ENCODE results near the gene CLN6. TPM values are rescaled to one million over a fixed set of nuclear protein-coding genes. Genes with fewer than 3 reads are reported as not detected.

Gene CLN6
- total RNA-seq, 1 experiment from 2014 or later, result 85.7 TPM

GRCh38 chr15:68157074-68157473, 72.5 kb downstream of the CLN6 start:
- H3K9me3 Mint-ChIP-seq (ENCODE audit: low read depth, unreplicated experiment), result no peaks in the 10 kb centered on the region
- H3K27me3 Mint-ChIP-seq (ENCODE audit: unreplicated experiment), result no peaks in the 10 kb centered on the region
- TF ChIP-seq CTCF (IDR thresholded peaks at IDR 0.05; ENCODE audit: unreplicated experiment), result no peak
- no peaks in the 10 kb centered on the region for H3K4me1 Mint-ChIP-seq (ENCODE audit: low read depth, unreplicated experiment)
- BruUV-seq (replicated peaks), result no TSS peak
- no peak overlapping the region for H3K4me3 Mint-ChIP-seq (ENCODE audit: low read depth, unreplicated experiment)
- H3K36me3 Mint-ChIP-seq (ENCODE audit: insufficient read depth, unreplicated experiment), result no peaks in the 10 kb centered on the region
- H3K27ac Mint-ChIP-seq (ENCODE audit: unreplicated experiment), result no peak overlapping the region
- intact Hi-C loops (cut with micrococcal nuclease; ENCODE audit: unreplicated experiment), result no loop called here
- CTCF ChIA-PET, result no interaction called here
- DNase-seq, result no peak

Other genes with a start within 250 kb of the CLN6 start
- gene PIAS1, start 175.4 kb downstream of the CLN6 start, total RNA-seq (2022), result 51.7 and 60.8 TPM in 2 replicates
- gene CALML4, start 24.4 kb downstream of the CLN6 start, total RNA-seq (2022), result 17.9 and 24.1 TPM in 2 replicates
- gene FEM1B, start 48.0 kb upstream of the CLN6 start, total RNA-seq (2022), result 41.4 and 53.3 TPM in 2 replicates
- gene ITGA11, start 202.4 kb upstream of the CLN6 start, total RNA-seq (2022), result not detected in 2 replicates